ENCODE measurements around the gene CREBL2. TPM values are rescaled to one million over a fixed set of nuclear protein-coding genes. Genes with fewer than 3 reads are reported as not detected.

The CREBL2 gene
- total RNA-seq, 2 experiments from 2014 or later = 21.4 to 23.3 TPM

DNA sequence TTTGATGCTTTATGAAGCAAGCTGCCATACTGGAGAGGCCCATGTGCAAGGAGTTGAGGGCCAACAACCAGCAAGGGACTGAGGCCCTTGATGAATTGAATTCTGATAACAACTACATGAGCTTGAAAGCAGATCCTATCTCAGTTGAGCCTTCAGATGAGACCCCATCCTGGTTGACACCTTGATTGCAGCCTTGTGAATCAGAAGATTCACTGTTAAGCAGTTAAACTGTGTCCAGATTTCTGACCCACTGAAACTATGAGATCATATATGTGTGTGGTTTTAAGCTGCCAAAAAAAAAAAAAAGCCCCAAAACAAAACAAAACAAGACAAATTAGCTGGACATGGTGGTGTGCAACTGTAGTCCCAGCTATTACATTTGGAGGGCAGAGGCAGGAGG lies 42.2 kb downstream of the CREBL2 start:
- H3K4me3 Mint-ChIP-seq = no peak overlapping the region
- no peak overlapping the region for H3K27ac Mint-ChIP-seq
- peaks cover 15% of the 10 kb centered on the region for H3K36me3 Mint-ChIP-seq
- peaks cover 18% of the 10 kb centered on the region for H3K9me3 Mint-ChIP-seq
- no peaks in the 10 kb centered on the region for H3K27me3 Mint-ChIP-seq
- ATAC-seq (ENCODE audit: low read depth) = no peak
- POLR2A ChIA-PET = interaction anchor here (0.7 kb wide), 1 partner anchor 70 kb away, joined by 4 read pairs; no protein-coding TSS in a partner anchor
- H3K4me1 Mint-ChIP-seq = peaks cover 6% of the 10 kb centered on the region
- DNase-seq = no peak

DNA sequence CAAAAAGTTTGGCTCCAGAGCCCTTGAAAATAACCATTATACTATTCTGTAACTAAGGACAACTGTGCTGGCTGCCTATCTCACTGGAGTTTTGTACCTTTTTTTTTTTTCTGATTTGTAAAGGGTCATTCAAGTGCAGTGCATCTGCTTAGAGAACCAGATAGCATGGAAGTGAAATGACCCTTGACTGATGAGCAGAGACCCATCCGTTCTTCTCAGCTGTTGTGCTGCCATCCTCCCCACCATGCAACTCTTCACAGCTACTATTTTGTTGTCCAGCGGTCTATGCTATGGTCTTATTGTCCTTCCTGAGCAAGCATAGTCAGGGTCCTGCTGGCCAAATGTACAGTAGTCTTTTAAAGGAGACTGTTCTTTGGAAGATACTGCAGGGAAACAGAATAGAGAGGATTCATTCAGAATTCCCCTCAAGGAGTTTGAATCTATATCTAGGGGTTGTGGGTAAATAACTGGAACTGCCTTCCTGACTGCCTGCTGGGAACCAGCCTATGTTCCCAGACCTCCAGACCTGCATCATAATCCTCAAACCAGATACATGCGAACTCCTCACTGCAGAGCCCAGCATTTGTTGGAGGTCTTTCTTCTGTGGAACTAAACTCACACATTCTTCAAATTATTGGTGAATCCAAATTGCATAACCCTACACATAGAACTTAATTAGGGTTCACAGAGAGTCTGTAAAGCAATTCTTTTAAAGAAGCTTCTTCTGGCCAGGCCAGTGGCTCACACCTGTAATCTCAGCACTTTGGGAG lies 43.2 kb downstream of the CREBL2 start:
- POLR2A ChIA-PET = interaction anchor here (0.7 kb wide), 1 partner anchor 69 kb away, joined by 4 read pairs; no protein-coding TSS in a partner anchor
- Mint-ChIP-seq H3K27me3 (no peaks in the 10 kb centered on the region), H3K27ac (no peak overlapping the region), H3K9me3 (peaks cover 11% of the 10 kb centered on the region), H3K4me3 (no peak overlapping the region), H3K36me3 (peaks cover 8% of the 10 kb centered on the region), H3K4me1 (peaks cover 6% of the 10 kb centered on the region)
- no peak for ATAC-seq (ENCODE audit: low read depth)
- no peak for DNase-seq

DNA sequence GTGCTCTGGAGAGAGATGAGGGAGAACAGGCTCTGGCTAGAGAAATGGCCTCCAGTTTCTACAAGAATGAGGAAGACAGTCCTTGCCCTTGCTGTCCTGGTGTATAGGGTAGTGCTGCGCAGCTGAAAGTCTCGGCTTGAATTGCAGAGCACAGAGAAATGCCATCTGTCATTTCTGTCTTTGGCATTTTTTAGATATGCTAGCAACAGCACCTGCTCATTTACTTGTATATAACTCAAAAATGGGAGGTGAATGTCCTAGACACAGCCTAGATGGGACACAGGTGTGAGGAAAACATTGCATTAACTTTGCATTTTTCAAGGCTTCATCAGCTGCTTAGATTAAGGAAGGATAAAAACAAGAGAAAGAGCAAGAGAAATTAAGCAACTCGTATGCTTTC lies 48.5 kb downstream of the CREBL2 start:
- peaks cover 10% of the 10 kb centered on the region for H3K36me3 Mint-ChIP-seq
- POLR2A ChIA-PET = no interaction called here

DNA sequence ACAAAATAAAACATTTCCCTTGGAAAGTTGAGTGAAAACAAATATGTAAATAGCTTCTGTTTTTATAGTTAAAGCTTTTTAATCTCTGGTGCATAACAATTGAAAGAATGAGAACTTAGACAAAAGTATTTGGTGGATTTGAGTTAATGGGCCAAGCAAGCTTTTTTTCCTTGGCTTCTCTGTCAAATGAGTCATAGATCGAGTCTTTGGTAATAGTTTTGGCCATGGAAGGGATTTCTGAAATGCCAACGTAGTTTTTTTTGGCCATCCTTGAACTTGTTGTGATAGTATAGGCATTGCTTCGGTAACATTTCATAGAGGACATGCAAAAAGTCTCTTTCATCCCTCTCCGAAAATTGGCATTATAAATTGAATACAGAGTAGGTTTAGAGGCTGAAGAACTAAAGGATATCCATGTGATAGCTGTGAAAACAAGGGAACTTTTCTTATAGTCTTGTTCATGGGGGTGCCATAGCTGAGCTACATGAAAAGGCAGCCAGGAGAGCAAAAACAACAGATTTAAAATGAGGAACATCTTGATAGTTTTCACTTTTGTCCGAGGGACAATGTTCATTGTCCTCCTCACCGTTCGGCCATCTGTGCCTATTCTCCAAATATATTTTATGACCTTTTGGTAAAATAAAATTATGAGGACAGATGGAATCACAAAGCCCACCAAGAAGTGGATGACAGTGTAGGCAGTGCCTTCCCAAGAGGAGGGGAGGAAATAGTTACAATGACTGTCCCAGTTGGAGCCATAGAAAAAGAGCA lies 49.6 kb downstream of the CREBL2 start:
- Mint-ChIP-seq H3K27ac (no peak overlapping the region), H3K27me3 (no peaks in the 10 kb centered on the region), H3K4me1 (no peaks in the 10 kb centered on the region), H3K4me3 (no peak overlapping the region), H3K9me3 (no peaks in the 10 kb centered on the region), H3K36me3 (peaks cover 10% of the 10 kb centered on the region)
- POLR2A ChIA-PET = no interaction called here
- DNase-seq (no peak), ATAC-seq (ENCODE audit: low read depth) (no peak)

More for the DNA sequence above, 48.5 kb downstream of the CREBL2 start:
- Mint-ChIP-seq H3K27me3 (no peaks in the 10 kb centered on the region), H3K27ac (peak overlapping the region; percentile 24), H3K4me1 (peaks cover 6% of the 10 kb centered on the region), H3K9me3 (no peaks in the 10 kb centered on the region), H3K4me3 (no peak overlapping the region)
- DNase-seq = no peak
- ATAC-seq (ENCODE audit: low read depth) = no peak

DNA sequence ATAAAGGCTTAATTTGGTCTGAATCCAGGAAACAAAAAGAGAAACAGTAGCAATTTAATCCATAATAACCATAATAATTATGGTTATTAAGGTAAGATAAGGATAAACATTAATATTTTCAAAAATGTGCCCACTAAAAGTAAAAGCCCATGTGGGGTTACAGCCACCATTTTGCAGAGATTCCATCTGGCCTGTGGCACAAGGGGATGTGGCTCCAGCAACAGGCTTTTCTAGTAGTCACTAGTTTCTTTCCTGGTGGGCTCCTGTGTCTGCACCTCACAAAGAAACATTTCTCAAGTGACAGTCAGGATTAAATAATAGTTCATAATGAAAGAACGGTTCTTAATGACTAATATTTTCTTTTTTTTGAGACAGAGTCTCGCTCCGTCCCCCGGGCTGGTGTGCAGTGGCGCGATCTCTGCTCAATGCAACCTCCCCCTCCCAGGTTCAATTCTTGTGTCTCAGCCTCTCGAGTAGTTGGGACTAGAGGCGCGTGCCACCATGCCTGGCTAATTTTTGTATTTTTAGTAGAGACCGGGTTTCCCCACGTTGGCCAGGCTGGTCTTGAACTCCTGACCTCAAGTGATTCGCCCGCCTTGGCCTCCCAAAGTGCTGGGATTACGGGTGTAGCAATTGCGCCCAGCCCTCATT lies 52.1 kb downstream of the CREBL2 start:
- no peaks in the 10 kb centered on the region for H3K27me3 Mint-ChIP-seq
- H3K27ac Mint-ChIP-seq = no peak overlapping the region
- H3K9me3 Mint-ChIP-seq = no peaks in the 10 kb centered on the region
- no peaks in the 10 kb centered on the region for H3K4me1 Mint-ChIP-seq
- H3K4me3 Mint-ChIP-seq = no peak overlapping the region
- H3K36me3 Mint-ChIP-seq = peaks cover 10% of the 10 kb centered on the region
- no peak for DNase-seq
- no peak for ATAC-seq (ENCODE audit: low read depth)
- POLR2A ChIA-PET = no interaction called here

DNA sequence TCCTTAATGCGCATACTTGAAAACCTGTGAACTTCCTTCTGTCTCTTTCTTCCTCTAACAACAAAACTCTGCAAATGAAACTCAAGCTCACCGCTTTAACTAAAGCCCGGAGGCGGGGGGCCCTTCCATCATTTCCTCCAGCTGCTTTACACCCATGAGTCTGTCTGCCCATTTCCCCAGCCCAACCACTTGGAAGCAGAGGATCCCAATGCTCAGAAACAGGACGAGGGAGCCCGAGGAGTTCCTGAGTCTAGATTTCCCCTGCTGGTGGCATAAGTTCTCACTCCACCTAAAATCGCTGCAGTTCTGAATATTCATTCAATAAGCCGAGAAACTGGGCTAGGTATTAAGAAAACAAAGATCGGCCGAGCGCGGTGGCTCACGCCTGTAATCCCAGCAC lies 53.5 kb downstream of the CREBL2 start:
- no peak for DNase-seq
- Mint-ChIP-seq H3K4me1 (peaks cover 3% of the 10 kb centered on the region), H3K27me3 (no peaks in the 10 kb centered on the region), H3K4me3 (no peak overlapping the region), H3K9me3 (no peaks in the 10 kb centered on the region), H3K27ac (no peak overlapping the region), H3K36me3 (peaks cover 14% of the 10 kb centered on the region)
- ATAC-seq (ENCODE audit: low read depth) = no peak
- POLR2A ChIA-PET = no interaction called here

DNA sequence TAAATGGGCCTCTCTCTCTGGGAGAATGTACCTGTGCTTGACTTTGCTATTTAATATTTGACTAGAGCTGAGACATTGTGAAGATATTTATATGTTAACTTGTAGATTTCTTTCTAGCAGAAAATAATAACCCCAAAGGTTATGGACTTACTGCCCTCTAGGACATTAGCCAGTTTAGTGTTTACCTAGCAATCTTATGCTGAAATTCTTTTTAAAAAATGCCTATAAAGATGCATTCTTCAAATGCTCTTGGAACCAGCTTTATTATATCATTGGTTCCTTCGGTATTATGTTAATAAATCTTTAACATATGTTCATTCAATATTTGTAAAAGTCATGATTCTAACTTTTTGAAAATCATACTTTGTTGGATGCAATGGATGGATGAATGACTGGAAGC lies 56.3 kb downstream of the CREBL2 start:
- H3K4me1 Mint-ChIP-seq = peaks cover 3% of the 10 kb centered on the region
- no peaks in the 10 kb centered on the region for H3K9me3 Mint-ChIP-seq
- no peak for DNase-seq
- H3K36me3 Mint-ChIP-seq = peaks cover 10% of the 10 kb centered on the region
- no peak overlapping the region for H3K4me3 Mint-ChIP-seq
- H3K27me3 Mint-ChIP-seq = no peaks in the 10 kb centered on the region
- H3K27ac Mint-ChIP-seq = no peak overlapping the region
- ATAC-seq (ENCODE audit: low read depth) = no peak
- POLR2A ChIA-PET = no interaction called here

DNA sequence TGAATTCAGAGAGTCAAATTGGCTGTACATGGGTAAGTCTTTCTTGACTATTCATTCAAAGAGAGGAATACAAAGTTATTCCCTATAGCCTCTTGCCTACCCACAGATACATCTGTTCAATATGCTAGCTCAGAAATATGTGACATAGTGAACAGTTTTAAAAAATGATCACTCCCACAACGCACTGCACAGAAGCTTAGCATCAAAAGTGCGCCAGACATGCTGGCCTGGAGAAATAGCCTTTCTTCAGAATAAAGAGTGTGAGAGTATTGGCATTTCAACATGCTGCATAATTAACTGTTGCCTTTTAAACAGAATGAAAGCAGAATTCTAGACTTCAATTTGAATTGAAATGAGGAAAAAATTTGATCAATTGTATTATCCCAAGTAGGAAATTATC lies 57.3 kb downstream of the CREBL2 start:
- no peaks in the 10 kb centered on the region for H3K27me3 Mint-ChIP-seq

DNA sequence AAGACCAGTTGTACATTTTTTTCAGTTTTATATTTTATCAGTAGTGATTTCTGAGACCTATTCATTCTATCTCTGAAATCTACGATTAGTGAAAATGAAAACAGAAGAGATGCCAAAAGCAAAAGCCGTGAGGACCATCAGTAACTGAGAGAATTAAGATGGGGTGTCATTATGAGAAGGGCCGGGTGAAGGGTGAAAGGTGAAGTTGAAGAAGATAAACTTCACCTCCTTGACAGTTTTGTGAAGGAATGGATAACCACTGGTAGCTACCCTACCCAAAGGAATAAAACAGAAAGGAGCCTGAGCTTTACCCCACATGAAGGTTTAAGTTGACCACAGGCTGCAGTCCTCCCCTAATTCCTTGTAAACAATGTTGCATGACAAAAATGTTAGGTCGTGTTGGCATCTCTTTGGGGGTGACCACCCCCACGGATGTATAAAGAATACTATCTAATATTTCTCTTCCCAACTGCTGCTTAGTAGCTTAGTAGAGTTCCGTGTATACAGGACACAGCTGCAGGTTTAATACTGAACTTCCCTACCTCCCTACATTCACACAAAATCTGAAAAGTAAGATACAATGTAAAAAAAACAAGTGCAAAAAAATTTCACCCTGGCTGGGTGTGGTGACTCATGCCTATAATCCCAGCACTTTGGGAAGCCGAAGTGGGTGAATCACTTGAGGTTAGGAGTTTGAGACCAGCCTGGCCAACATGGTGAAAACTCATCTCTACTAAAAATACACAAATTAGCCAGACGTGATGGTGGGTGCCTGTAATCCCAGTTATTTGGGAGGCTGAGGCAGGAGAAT lies 60.4 kb downstream of the CREBL2 start:
- POLR2A ChIA-PET = interaction anchor here (0.6 to 0.9 kb wide), 2 partner anchors 24 to 169 kb away, joined by 3 read pairs; partner anchors contain the start of gene GPR19
- DNase-seq (no peak), ATAC-seq (ENCODE audit: low read depth) (no peak)
- Mint-ChIP-seq H3K4me3 (no peak overlapping the region), H3K36me3 (peaks cover 17% of the 10 kb centered on the region), H3K27me3 (no peaks in the 10 kb centered on the region), H3K4me1 (peaks cover 15% of the 10 kb centered on the region), H3K27ac (no peak overlapping the region), H3K9me3 (no peaks in the 10 kb centered on the region)

More for the DNA sequence above, 57.3 kb downstream of the CREBL2 start:
- Mint-ChIP-seq H3K27ac (no peak overlapping the region), H3K4me3 (no peak overlapping the region), H3K36me3 (peaks cover 11% of the 10 kb centered on the region), H3K4me1 (peaks cover 9% of the 10 kb centered on the region), H3K9me3 (no peaks in the 10 kb centered on the region)
- ATAC-seq (ENCODE audit: low read depth) (no peak), DNase-seq (no peak)
- POLR2A ChIA-PET = interaction anchor here (0.6 kb wide), 1 partner anchor 57 kb away, joined by 4 read pairs; no protein-coding TSS in a partner anchor

DNA sequence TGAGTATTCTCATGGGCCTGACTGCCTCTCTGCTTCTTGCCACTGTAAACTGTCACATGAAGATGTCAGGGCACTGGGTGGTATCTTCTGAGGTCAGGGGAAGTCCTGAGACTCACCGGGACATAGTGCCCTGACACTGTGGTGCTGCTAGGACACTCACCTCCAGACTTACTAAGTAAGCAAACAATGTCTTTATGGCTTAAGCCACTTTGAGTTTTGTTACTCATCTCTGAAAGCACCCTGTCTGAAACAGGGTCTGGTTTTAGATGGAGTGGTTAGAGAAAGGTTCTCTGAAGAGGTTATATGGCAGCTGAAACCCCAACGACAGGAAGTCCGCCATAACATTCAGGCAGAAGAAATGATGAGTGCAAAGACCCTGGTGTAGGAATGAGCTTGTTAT lies 61.6 kb downstream of the CREBL2 start:
- peak; percentile 52 for ATAC-seq (ENCODE audit: low read depth)
- POLR2A ChIA-PET = no interaction called here
- no peak overlapping the region for H3K4me3 Mint-ChIP-seq

DNA sequence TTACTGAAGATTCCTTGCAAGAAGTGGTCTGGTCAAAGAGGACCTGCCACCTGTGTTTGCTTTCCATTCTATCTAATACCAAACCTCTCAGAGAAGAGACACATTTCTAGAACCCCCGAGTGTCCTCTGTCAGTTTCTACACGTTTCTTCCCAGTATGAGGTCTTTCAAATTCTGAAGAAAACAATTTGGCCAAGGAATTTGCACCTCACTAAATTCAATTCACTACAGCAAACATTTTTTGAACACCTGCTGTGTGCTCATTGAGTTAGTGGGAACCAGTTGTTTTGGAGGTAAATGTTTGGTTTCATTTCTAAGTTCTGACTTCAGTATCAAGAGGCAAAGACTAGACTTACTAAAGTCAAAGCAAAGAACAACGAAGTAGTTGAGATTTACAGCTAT lies 64.9 kb downstream of the CREBL2 start:
- POLR2A ChIA-PET = no interaction called here
- H3K4me1 Mint-ChIP-seq = peaks cover 11% of the 10 kb centered on the region
- no peaks in the 10 kb centered on the region for H3K27me3 Mint-ChIP-seq
- no peak for DNase-seq
- no peak overlapping the region for H3K27ac Mint-ChIP-seq
- ATAC-seq (ENCODE audit: low read depth) = no peak
- H3K9me3 Mint-ChIP-seq = no peaks in the 10 kb centered on the region
- H3K36me3 Mint-ChIP-seq = peaks cover 14% of the 10 kb centered on the region
- no peak overlapping the region for H3K4me3 Mint-ChIP-seq

More for the DNA sequence above, 61.6 kb downstream of the CREBL2 start:
- no peak for DNase-seq
- peaks cover 17% of the 10 kb centered on the region for H3K36me3 Mint-ChIP-seq
- H3K27me3 Mint-ChIP-seq = no peaks in the 10 kb centered on the region
- no peaks in the 10 kb centered on the region for H3K9me3 Mint-ChIP-seq
- H3K27ac Mint-ChIP-seq = peak overlapping the region; percentile 4
- peaks cover 15% of the 10 kb centered on the region for H3K4me1 Mint-ChIP-seq

DNA sequence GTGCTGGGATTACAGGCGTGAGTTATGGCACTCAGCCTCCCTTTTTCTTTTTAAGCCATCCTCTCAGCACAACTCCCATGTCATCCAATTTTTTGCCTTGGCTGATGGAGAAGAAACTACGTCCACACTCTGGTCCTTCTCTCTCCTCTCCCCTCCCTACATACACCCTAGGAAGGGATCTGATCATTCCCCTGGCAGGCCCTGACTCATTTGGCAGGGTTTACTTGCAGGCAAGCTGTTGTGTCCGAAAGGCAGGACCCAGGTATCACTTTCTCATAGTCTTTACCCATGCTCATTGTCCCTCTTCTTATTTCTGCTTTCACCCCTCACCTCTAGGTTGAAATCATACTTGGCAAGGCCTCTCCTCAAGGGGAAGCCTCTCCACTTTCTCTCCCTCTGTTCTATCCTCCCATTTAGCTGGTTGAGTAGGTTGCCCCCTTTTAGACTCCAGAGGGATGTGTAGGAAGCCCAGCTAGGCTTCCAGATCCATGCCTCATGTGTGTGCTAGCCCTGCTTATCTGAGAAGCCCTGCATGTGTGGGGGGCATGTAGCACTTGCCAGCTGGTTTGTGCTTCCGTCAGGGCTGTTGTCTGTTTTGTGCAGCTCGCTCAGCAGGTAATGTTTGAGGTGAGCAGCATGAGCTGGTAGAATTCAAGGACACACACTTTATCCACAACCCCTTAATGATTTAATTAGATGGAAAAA lies 69.5 kb downstream of the CREBL2 start:
- no peak for DNase-seq
- POLR2A ChIA-PET = no interaction called here
- H3K27me3 Mint-ChIP-seq = no peaks in the 10 kb centered on the region
- peaks cover 4% of the 10 kb centered on the region for H3K4me1 Mint-ChIP-seq
- peak overlapping the region; percentile 7 for H3K27ac Mint-ChIP-seq
- no peak overlapping the region for H3K4me3 Mint-ChIP-seq
- ATAC-seq (ENCODE audit: low read depth) = no peak
- H3K9me3 Mint-ChIP-seq = no peaks in the 10 kb centered on the region
- H3K36me3 Mint-ChIP-seq = peaks cover 4% of the 10 kb centered on the region
